ENCODE data around the gene RPS6KA2.

DNA sequence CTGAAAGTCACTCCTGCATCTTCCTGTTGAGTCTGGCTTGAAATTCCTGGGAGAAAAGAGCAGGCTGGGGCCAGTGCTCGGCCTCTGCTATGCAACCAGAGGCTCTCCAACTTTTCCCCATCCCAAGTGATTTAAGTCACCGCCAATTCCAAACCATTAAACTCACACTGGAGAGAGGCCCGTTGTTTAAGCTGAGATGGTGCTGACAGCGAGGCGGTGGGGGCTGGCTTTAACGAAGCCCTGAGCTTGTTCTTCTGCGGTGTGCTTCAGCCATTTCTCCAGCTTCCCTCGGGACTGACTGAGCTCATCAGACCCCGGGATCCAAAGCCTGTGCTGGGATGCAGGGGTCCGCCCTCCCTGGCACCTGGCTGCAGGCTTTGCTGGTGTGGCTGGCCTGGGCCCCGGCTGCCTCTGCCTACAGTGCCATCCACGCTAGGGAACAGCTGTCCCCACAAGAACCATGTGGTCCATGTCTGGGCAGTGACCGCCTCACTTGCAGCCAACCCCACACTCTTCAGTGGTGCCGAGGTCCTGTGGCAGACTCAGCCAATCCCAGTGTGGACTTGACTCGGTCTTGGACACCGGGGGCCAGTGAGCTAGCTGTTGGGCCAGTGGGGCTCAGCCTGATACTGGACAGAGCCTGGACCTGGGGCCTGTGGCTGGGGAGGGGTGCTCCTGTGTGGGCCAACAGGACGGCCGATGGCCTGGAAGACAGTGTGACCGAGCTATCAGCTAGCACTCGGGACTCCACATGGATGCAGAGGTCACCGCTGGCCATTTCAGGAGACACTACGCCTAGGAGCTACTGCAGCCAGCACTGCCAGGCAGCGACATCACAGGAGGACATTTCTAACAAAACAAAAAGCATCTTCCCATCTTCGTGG is 61.7 kb downstream of the RPS6KA2 start:
- no peak for TF ChIP-seq EZH2 (IDR thresholded peaks at IDR 0.05; ENCODE audit: insufficient read depth, poor library complexity, severe bottlenecking)
- TF ChIP-seq EZH2phosphoT487 (IDR thresholded peaks at IDR 0.05; ENCODE audit: insufficient read depth, low read depth) = no peak

Data from GM23248 (cell line).